HCT116 (cell line): ENCODE results near the gene RHBDF2. TPM values are rescaled to one million over a fixed set of nuclear protein-coding genes. Genes with fewer than 3 reads are reported as not detected.
"Not testable (repeated sequence)": the region's sequence is repeated elsewhere in the genome, so short reads cannot be mapped to it uniquely, and the experiment has no call there.

Experiments
- ATAC-seq: fragments of 200-7000 bp; cut with Tn5 transposase; 2 replicates; pipeline ENCODE4 v1.9.1; 2020; ENCODE audit warnings: mild to moderate bottlenecking, moderate library complexity
- BruUV-seq: library from RNA; stranded (reverse); fragments of 400-500 nt; replicated peaks from 2 replicates; lab custom pipeline; 2021; lab: Mats Ljungman, UMichigan
- CTCF ChIA-PET: fragments of 300-600 bp; sonication (Branson Sonifier 250); formaldehyde crosslinking; loops from one replicate; lab custom pipeline; 2021; ENCODE audit warnings: antibody characterized with exemption; lab: Charles Lee
- POLR2A ChIA-PET: fragments of 300-600, 350-600 bp; sonication (Branson Sonifier 250); formaldehyde crosslinking; loops from one replicate; lab custom pipeline; 2021; ENCODE audit warnings: antibody characterized with exemption; lab: Charles Lee
- RAD21 ChIA-PET, 2 experiments: fragments of 300-600 bp; sonication (Branson Sonifier 250); formaldehyde crosslinking; loops; one replicate each; lab custom pipeline; 2023; ENCODE audit warnings: low total read pairs in 2 of 2; ENCODE audit not compliant: uncharacterized antibody in 2 of 2, unreplicated experiment in 2 of 2, low non-redundant PET in 1 of 2; lab: Charles Lee
- DNase-seq: peaks from one replicate; pipeline ENCODE4 v3.0.0-alpha.2; 2010; ENCODE audit warnings: low read depth, low spot score
- H2AFZ ChIP-seq: fragments of 200-600 bp; shearing (Covaris generic), sonication (generic); 2 replicates; pipeline ENCODE4 v1.6.1; 2017; ENCODE audit warnings: low read depth, mixed run types, mixed read lengths, antibody characterized with exemption, low read length; ENCODE audit not compliant: poor library complexity, severe bottlenecking
- H3K27ac ChIP-seq: 2 replicates; pipeline ENCODE4 v1.5.1; 2012; ENCODE audit warnings: low read depth, low read length
- H3K27me3 ChIP-seq: fragments of 200-600 bp; sonication (generic); 2 replicates; pipeline ENCODE4 v1.6.1; 2016; ENCODE audit warnings: mixed run types, low read length, mixed read lengths; ENCODE audit not compliant: insufficient read depth
- H3K36me3 ChIP-seq, 2 experiments: fragments of 200-500 bp in 1 of 2; fragments of 200-600 bp in 1 of 2; sonication (Bioruptor generic) in 1 of 2; sonication (generic) in 1 of 2; 2 replicates each; pipeline versions ENCODE4 v1.5.1 to v1.6.1; 2014 to 2016; ENCODE audit warnings: low read length in 2 of 2, inconsistent platforms in 1 of 2, mixed read lengths in 1 of 2, mixed run types in 1 of 2; ENCODE audit not compliant: insufficient read depth in 2 of 2, control insufficient read depth in 1 of 2
- H3K4me1 ChIP-seq, 2 experiments: fragments of 200-600 bp in 1 of 2; sonication (generic) in 1 of 2; 2 replicates each; pipeline versions ENCODE4 v1.5.1 to v1.6.1; 2012 to 2017; ENCODE audit warnings: low read length in 2 of 2, inconsistent platforms in 1 of 2, mild to moderate bottlenecking in 1 of 2, mixed read lengths in 1 of 2, mixed run types in 1 of 2, moderate library complexity in 1 of 2; ENCODE audit not compliant: insufficient read depth in 2 of 2, control insufficient read depth in 1 of 2
- H3K4me2 ChIP-seq: fragments of 200-600 bp; sonication (generic); 2 replicates; pipeline ENCODE4 v1.6.1; 2017; ENCODE audit warnings: mixed run types, low read length, mixed read lengths
- H3K4me3 ChIP-seq, 2 experiments: fragments of 200-600 bp in 1 of 2; sonication (generic) in 1 of 2; replicated peaks in 1 of 2; 2 replicates each; pipeline ENCODE4 v1.5.1; 2011 to 2016; ENCODE audit warnings: low read length in 2 of 2, control low read depth in 1 of 2, low read depth in 1 of 2, mild to moderate bottlenecking in 1 of 2, mixed read lengths in 1 of 2, mixed run types in 1 of 2
- H3K79me2 ChIP-seq: fragments of 200-600 bp; sonication (generic); 2 replicates; pipeline ENCODE4 v1.6.1; 2017; ENCODE audit warnings: mild to moderate bottlenecking, mixed run types, low read length, moderate library complexity, mixed read lengths; ENCODE audit not compliant: insufficient read depth
- H3K9ac ChIP-seq: fragments of 200-600 bp; sonication (generic); 2 replicates; pipeline ENCODE4 v1.6.1; 2016; ENCODE audit warnings: low read length, mixed read lengths
- H3K9me2 ChIP-seq: fragments of 200-600 bp; sonication (generic), shearing (Covaris generic); 2 replicates; pipeline ENCODE4 v1.6.1; 2017; ENCODE audit warnings: mixed run types, mild to moderate bottlenecking, moderate library complexity; ENCODE audit not compliant: insufficient read depth
- H3K9me3 ChIP-seq, 2 experiments: fragments of 200-500 bp in 1 of 2; fragments of 200-600 bp in 1 of 2; sonication (Bioruptor generic) in 1 of 2; sonication (generic) in 1 of 2; 2 replicates each; pipeline ENCODE4 v1.6.1; 2014 to 2017; ENCODE audit warnings: low read length in 2 of 2, mixed read lengths in 2 of 2, inconsistent platforms in 1 of 2, low read depth in 1 of 2, mild to moderate bottlenecking in 1 of 2, mixed run types in 1 of 2, moderate library complexity in 1 of 2; ENCODE audit not compliant: control insufficient read depth in 1 of 2, insufficient read depth in 1 of 2
- H4K20me1 ChIP-seq: fragments of 200-600 bp; sonication (generic), shearing (Covaris generic); 2 replicates; pipeline ENCODE4 v1.6.1; 2017; ENCODE audit warnings: mixed run types, mild to moderate bottlenecking, moderate library complexity; ENCODE audit not compliant: insufficient read depth
- EGR1 ChIP-seq: IDR thresholded peaks from 2 replicates; pipeline ENCODE4 v1.6.1; 2012; ENCODE audit warnings: low read depth
- ELF1 ChIP-seq: IDR thresholded peaks from 2 replicates; pipeline ENCODE4 v1.6.1; 2012; ENCODE audit warnings: low read depth, borderline replicate concordance
- EZH2 ChIP-seq: fragments of 200-600 bp; sonication (generic); IDR thresholded peaks from 2 replicates; pipeline ENCODE4 v1.6.1; 2017; ENCODE audit warnings: antibody characterized with exemption, mixed run types
- EZH2phosphoT487 ChIP-seq: fragments of 200-600 bp; IDR thresholded peaks from 2 replicates; pipeline ENCODE4 v1.6.1; 2018; ENCODE audit warnings: antibody characterized with exemption, borderline replicate concordance
- FOSL1 ChIP-seq: IDR thresholded peaks from 2 replicates; pipeline ENCODE4 v1.6.1; 2012; ENCODE audit warnings: low read depth
- JUND ChIP-seq: IDR thresholded peaks from 2 replicates; pipeline ENCODE4 v1.6.1; 2012
- POLR2A ChIP-seq: IDR thresholded peaks from 2 replicates; pipeline ENCODE4 v1.7.0; 2011; ENCODE audit warnings: borderline replicate concordance; ENCODE audit not compliant: insufficient read depth, insufficient read length; ENCODE audit errors: extremely low read depth
- RAD21 ChIP-seq: IDR thresholded peaks from 2 replicates; pipeline ENCODE4 v1.6.1; 2012; ENCODE audit warnings: low read depth, mild to moderate bottlenecking
- SIN3A ChIP-seq: IDR thresholded peaks from 2 replicates; pipeline ENCODE4 v1.6.1; 2012; ENCODE audit warnings: low read depth
- SRF ChIP-seq: IDR thresholded peaks from 2 replicates; pipeline ENCODE4 v1.6.1; 2012; ENCODE audit warnings: low read depth
- TCF7L2 ChIP-seq: IDR thresholded peaks from 2 replicates; pipeline ENCODE4 v1.7.0; 2011; ENCODE audit warnings: borderline replicate concordance, inconsistent platforms; ENCODE audit not compliant: insufficient read depth, insufficient read length; ENCODE audit errors: extremely low read depth
- YY1 ChIP-seq: IDR thresholded peaks from 2 replicates; pipeline ENCODE4 v1.6.1; 2011; ENCODE audit warnings: low read length, low read depth, moderate library complexity, mild to moderate bottlenecking; ENCODE audit not compliant: insufficient replicate concordance; ENCODE audit errors: extremely low read depth
- ZFX ChIP-seq: fragments of 450-650 bp; IDR thresholded peaks from 2 replicates; pipeline ENCODE4 v1.6.1; 2017
- ZNF274 ChIP-seq: fragments of 200-500 bp; sonication (Bioruptor generic); IDR thresholded peaks from 2 replicates; pipeline ENCODE4 v1.6.1; 2014; ENCODE audit warnings: mild to moderate bottlenecking, low read depth, low read length, inconsistent platforms
- intact Hi-C: fragments of 100-400 bp; cut with micrococcal nuclease; formaldehyde crosslinking; loops from 2 replicates; pipeline ENCODE4 v1.10.0; 2022
- total RNA-seq: library from RNA; stranded (reverse); gene quantifications from one replicate; pipeline ENCODE4 v1.2.1, GENCODE V29; 2021; ENCODE audit not compliant: unreplicated experiment
- TF ChIP-seq, protein P1 (sequence below): IDR thresholded peaks from 2 replicates; pipeline ENCODE4 v1.6.1; 2012
- TF ChIP-seq, protein P2 (sequence below), 3 experiments: fragments of 200-600 bp in 1 of 3; sonication (generic) in 1 of 3; IDR thresholded peaks in 2 of 3; conservative IDR thresholded peaks in 1 of 3; 2 replicates each; pipeline ENCODE4 v1.5.1; 2012 to 2017; ENCODE audit warnings: low read depth in 2 of 3, low read length in 2 of 3, antibody characterized with exemption in 1 of 3, borderline replicate concordance in 1 of 3, control low read depth in 1 of 3, mild to moderate bottlenecking in 1 of 3, mixed read lengths in 1 of 3, mixed run types in 1 of 3, moderate library complexity in 1 of 3; ENCODE audit not compliant: insufficient read depth in 1 of 3

RHBDF2 gene
- total RNA-seq, 1 experiment from 2014 or later, result 61.1 TPM

- TF ChIP-seq EZH2phosphoT487 (no peak), ZFX (peak; percentile 36; the same call in 1 of the 2 replicates), TCF7L2 (no peak), YY1 (peak; percentile 64), FOSL1 (no peak)
- TF ChIP-seq, all 23 proteins: peak for 5
Observed at GRCh38 chr17:76523084-76524037, 22.1 kb upstream of the RHBDF2 start (continued).

GRCh38 chr17:76521683-76522082 is 20.5 kb upstream of the RHBDF2 start:
- H4K20me1 ChIP-seq, intact Hi-C loops, POLR2A ChIA-PET, H3K4me3 ChIP-seq, BruUV-seq, H3K79me2 ChIP-seq, H3K9me2 ChIP-seq, H3K27ac ChIP-seq, ATAC-seq, DNase-seq, H3K36me3 ChIP-seq, H3K9ac ChIP-seq, H3K4me2 ChIP-seq, RAD21 ChIA-PET, H3K9me3 ChIP-seq, H2AFZ ChIP-seq, H3K27me3 ChIP-seq: not testable (repeated sequence)
- CTCF ChIA-PET, result interaction anchor here (1.4 to 2.5 kb wide), 2 partner anchors 24 to 55 kb away, joined by 3 to 22 read pairs; partner anchors contain the start of gene AANAT
- peaks cover 0 to 20% of the 10 kb centered on the region in 2 experiments; a peak in 3 of 4 replicates for H3K4me1 ChIP-seq

DNA sequence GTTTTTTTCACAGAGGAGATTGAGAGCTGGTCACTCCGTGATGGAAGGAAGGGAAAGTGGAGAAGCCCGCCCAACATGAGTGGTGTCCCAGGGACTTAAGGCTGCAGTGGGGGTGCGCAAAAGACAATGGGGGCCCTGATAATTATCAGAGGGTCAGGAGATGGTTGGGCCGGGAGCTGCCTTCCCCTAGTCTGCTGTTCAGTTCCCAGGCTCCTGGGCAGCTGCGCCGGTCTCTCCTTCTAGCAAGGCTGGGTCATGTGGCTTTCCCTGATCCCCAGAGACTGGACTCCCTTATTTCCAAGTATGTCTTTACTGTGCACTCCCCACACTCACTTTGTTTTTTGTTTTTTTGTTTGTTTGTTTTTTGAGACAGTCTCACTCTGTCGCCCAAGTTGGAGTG is 20.0 kb upstream of the RHBDF2 start:
- Histone ChIP-seq H3K4me2 (no peak overlapping the region), H3K27me3 (no peaks in the 10 kb centered on the region), H3K9me3 (no peaks in the 10 kb centered on the region), H4K20me1 (no peaks in the 10 kb centered on the region), H3K27ac (no peak overlapping the region), H3K9ac (no peak overlapping the region), H3K4me3 (no peak overlapping the region), H3K4me1 (peaks cover 0 to 20% of the 10 kb centered on the region in 2 experiments; a peak in 3 of 4 replicates), H3K36me3 (no peaks in the 10 kb centered on the region), H3K79me2 (no peaks in the 10 kb centered on the region), H3K9me2 (no peaks in the 10 kb centered on the region), H2AFZ (no peak overlapping the region)
- no peak for DNase-seq
- intact Hi-C loops, result no loop called here
- RAD21 ChIA-PET, result no interaction called here
- no peak for ATAC-seq
- BruUV-seq, result no TSS peak
- CTCF ChIA-PET, result no interaction called here
- POLR2A ChIA-PET, result no interaction called here
- no peak for TF ChIP-seq FOSL1
- TF ChIP-seq YY1, result no peak
- no peak for TF ChIP-seq EGR1
- TF ChIP-seq, protein P1, sequence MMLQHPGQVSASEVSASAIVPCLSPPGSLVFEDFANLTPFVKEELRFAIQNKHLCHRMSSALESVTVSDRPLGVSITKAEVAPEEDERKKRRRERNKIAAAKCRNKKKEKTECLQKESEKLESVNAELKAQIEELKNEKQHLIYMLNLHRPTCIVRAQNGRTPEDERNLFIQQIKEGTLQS, result no peak
- no peak for TF ChIP-seq ELF1
- TF ChIP-seq ZNF274, result no peak
- TF ChIP-seq JUND, result no peak
- TF ChIP-seq SIN3A, result no peak
- no peak for TF ChIP-seq EZH2phosphoT487
- no peak for TF ChIP-seq POLR2A
- TF ChIP-seq RAD21, result no peak
- TF ChIP-seq EZH2, result no peak
- no peak for TF ChIP-seq SRF
- TF ChIP-seq, protein P2, sequence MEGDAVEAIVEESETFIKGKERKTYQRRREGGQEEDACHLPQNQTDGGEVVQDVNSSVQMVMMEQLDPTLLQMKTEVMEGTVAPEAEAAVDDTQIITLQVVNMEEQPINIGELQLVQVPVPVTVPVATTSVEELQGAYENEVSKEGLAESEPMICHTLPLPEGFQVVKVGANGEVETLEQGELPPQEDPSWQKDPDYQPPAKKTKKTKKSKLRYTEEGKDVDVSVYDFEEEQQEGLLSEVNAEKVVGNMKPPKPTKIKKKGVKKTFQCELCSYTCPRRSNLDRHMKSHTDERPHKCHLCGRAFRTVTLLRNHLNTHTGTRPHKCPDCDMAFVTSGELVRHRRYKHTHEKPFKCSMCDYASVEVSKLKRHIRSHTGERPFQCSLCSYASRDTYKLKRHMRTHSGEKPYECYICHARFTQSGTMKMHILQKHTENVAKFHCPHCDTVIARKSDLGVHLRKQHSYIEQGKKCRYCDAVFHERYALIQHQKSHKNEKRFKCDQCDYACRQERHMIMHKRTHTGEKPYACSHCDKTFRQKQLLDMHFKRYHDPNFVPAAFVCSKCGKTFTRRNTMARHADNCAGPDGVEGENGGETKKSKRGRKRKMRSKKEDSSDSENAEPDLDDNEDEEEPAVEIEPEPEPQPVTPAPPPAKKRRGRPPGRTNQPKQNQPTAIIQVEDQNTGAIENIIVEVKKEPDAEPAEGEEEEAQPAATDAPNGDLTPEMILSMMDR (IDR thresholded peaks at IDR 0.05 in 2 of 3, conservative IDR thresholded peaks at IDR 0.05 in 1 of 3; ENCODE audit: borderline replicate concordance in 1 of 3, insufficient read depth in 1 of 3, low read depth in 2 of 3, low read length in 2 of 3), result no peak
